Ishikawa (cell line): ENCODE measurements around the gene NOL4L.

ENCODE experiments used
- CEBPB ChIP-seq: IDR thresholded peaks from 2 replicates; pipeline ENCODE4 v1.6.1; 2012
- MAX ChIP-seq: IDR thresholded peaks from 2 replicates; pipeline ENCODE4 v1.6.1; 2012
- TCF12 ChIP-seq: IDR thresholded peaks from 2 replicates; pipeline ENCODE4 v1.6.1; 2012; ENCODE audit warnings: low read depth

- TF ChIP-seq CEBPB (no peak), MAX (no peak), TCF12 (no peak)
Measured at GRCh38 chr20:32477594-32478512, 107.3 kb downstream of the NOL4L start.
